ENCODE measurements around the gene LHB. TPM values are rescaled to one million over a fixed set of nuclear protein-coding genes. Genes with fewer than 3 reads are reported as not detected.
A peak's percentile ranks its signal among the peaks of the same experiment; 100 is the strongest.

Gene LHB
- total and polyA plus RNA-seq, 2 donors (not counting 1 experiment from before 2014, with no cell fraction given): not detected

GRCh38 chr19:48997972-48998371, 18.9 kb downstream of the LHB start:
- peak; percentile 43 to 55 for DNase-seq (ENCODE audit: low read depth in 2 of 2)
- Histone ChIP-seq H4K20me1 (ENCODE audit: control insufficient read depth, extremely low read depth, insufficient read depth, low read length) (no peaks in the 10 kb centered on the region), H3K4me1 (ENCODE audit: control insufficient read depth, extremely low read depth, insufficient read depth, low read length) (peaks cover 5% of the 10 kb centered on the region), H2AFZ (ENCODE audit: low read length) (no peak overlapping the region), H3K4me2 (ENCODE audit: extremely low read depth, insufficient read depth, low read length) (no peak overlapping the region), H3K79me2 (ENCODE audit: control insufficient read depth, insufficient read depth, low read length) (peaks cover 42% of the 10 kb centered on the region), H3K4me3 (replicated peaks in 1 of 4; ENCODE audit: control extremely low read depth in 1 of 4, insufficient read depth in 1 of 4, low read depth in 3 of 4, low read length in 4 of 4) (no peak overlapping the region), H3K27me3 (ENCODE audit: control insufficient read depth, insufficient read depth, low read length) (no peaks in the 10 kb centered on the region), H3K9me3 (ENCODE audit: control insufficient read depth, insufficient read depth, low read depth, low read length) (no peaks in the 10 kb centered on the region), H3K9ac (ENCODE audit: insufficient read depth, low read length) (no peak overlapping the region), H3K27ac (ENCODE audit: insufficient read depth, low read length) (peak overlapping the region; percentile 16), H3K36me3 (ENCODE audit: control insufficient read depth, insufficient read depth, low read length) (no peaks in the 10 kb centered on the region)
- peak; percentile 44 to 60 for TF ChIP-seq CTCF (conservative IDR thresholded peaks at IDR 0.05 in 1 of 2, IDR thresholded peaks at IDR 0.05 in 1 of 2; ENCODE audit: low read depth in 1 of 2, low read length in 2 of 2)
- no peak for TF ChIP-seq EZH2 (IDR thresholded peaks at IDR 0.05; ENCODE audit: low read length, missing control alignments)

GRCh38 chr19:48994035-48994386, 22.9 kb downstream of the LHB start:
- peak overlapping the region; percentile 88 for H3K27ac ChIP-seq (ENCODE audit: insufficient read depth, low read length)
- peaks cover 5% of the 10 kb centered on the region for H3K36me3 ChIP-seq (ENCODE audit: control insufficient read depth, insufficient read depth, low read length)
- H3K27me3 ChIP-seq (ENCODE audit: control insufficient read depth, insufficient read depth, low read length): no peaks in the 10 kb centered on the region
- peaks cover 19% of the 10 kb centered on the region for H3K4me1 ChIP-seq (ENCODE audit: control insufficient read depth, extremely low read depth, insufficient read depth, low read length)
- no peak for DNase-seq (ENCODE audit: low read depth in 2 of 2)
- peak overlapping the region; percentile 68 for H3K9ac ChIP-seq (ENCODE audit: insufficient read depth, low read length)
- peaks cover 68% of the 10 kb centered on the region for H3K79me2 ChIP-seq (ENCODE audit: control insufficient read depth, insufficient read depth, low read length)
- no peak for TF ChIP-seq CTCF (conservative IDR thresholded peaks at IDR 0.05 in 1 of 2, IDR thresholded peaks at IDR 0.05 in 1 of 2; ENCODE audit: low read depth in 1 of 2, low read length in 2 of 2)
- TF ChIP-seq EZH2 (IDR thresholded peaks at IDR 0.05; ENCODE audit: low read length, missing control alignments): no peak
- no peaks in the 10 kb centered on the region for H4K20me1 ChIP-seq (ENCODE audit: control insufficient read depth, extremely low read depth, insufficient read depth, low read length)
- peak overlapping the region; percentile 83 to 98 (median 98) for H3K4me3 ChIP-seq (replicated peaks in 1 of 4; ENCODE audit: control extremely low read depth in 1 of 4, insufficient read depth in 1 of 4, low read depth in 3 of 4, low read length in 4 of 4)
- H3K4me2 ChIP-seq (ENCODE audit: extremely low read depth, insufficient read depth, low read length): peak overlapping the region; percentile 73
- H3K9me3 ChIP-seq (ENCODE audit: control insufficient read depth, insufficient read depth, low read depth, low read length): no peaks in the 10 kb centered on the region
- H2AFZ ChIP-seq (ENCODE audit: low read length): peak overlapping the region; percentile 78

- Histone ChIP-seq H3K9me3 (ENCODE audit: control insufficient read depth, insufficient read depth, low read depth, low read length) (no peaks in the 10 kb centered on the region), H3K79me2 (ENCODE audit: control insufficient read depth, insufficient read depth, low read length) (peaks cover 66% of the 10 kb centered on the region), H3K4me3 (replicated peaks in 1 of 4; ENCODE audit: control extremely low read depth in 1 of 4, insufficient read depth in 1 of 4, low read depth in 3 of 4, low read length in 4 of 4) (peak within 1 kb of the TSS; percentile 94 to 98 (median 98)), H4K20me1 (ENCODE audit: control insufficient read depth, extremely low read depth, insufficient read depth, low read length) (no peaks in the 10 kb centered on the region), H3K9ac (ENCODE audit: insufficient read depth, low read length) (peak within 1 kb of the TSS; percentile 93), H3K27me3 (ENCODE audit: control insufficient read depth, insufficient read depth, low read length) (no peaks in the 10 kb centered on the region), H3K27ac (ENCODE audit: insufficient read depth, low read length) (peak within 1 kb of the TSS; percentile 98), H3K4me1 (ENCODE audit: control insufficient read depth, extremely low read depth, insufficient read depth, low read length) (peaks cover 19% of the 10 kb centered on the region), H3K36me3 (ENCODE audit: control insufficient read depth, insufficient read depth, low read length) (peaks cover 5% of the 10 kb centered on the region), H2AFZ (ENCODE audit: low read length) (peak within 1 kb of the TSS; percentile 78), H3K4me2 (ENCODE audit: extremely low read depth, insufficient read depth, low read length) (peak within 1 kb of the TSS; percentile 80)
- TF ChIP-seq EZH2 (IDR thresholded peaks at IDR 0.05; ENCODE audit: low read length, missing control alignments): no peak
- peak; percentile 62 to 90 for TF ChIP-seq CTCF (conservative IDR thresholded peaks at IDR 0.05 in 1 of 2, IDR thresholded peaks at IDR 0.05 in 1 of 2; ENCODE audit: low read depth in 1 of 2, low read length in 2 of 2)
- DNase-seq (ENCODE audit: low read depth in 2 of 2): peak; percentile 99
Observed at GRCh38 chr19:48993175-48994034, 23.5 kb downstream of the LHB start, which contains the start of the genes GYS1 and RUVBL2. Gene GYS1 (minus strand): TSS chr19:48993309. CDS start chr19:48993112, 197 bp downstream. Gene RUVBL2 (plus strand): TSS chr19:48993887. CDS start chr19:48993912, 25 bp downstream.
